Measurements from ENCODE around the gene TMEM184B. TPM values are rescaled to one million over a fixed set of nuclear protein-coding genes. Genes with fewer than 3 reads are reported as not detected.

TMEM184B gene
- polyA plus RNA-seq (ENCODE audit: insufficient read length in 4 of 4), result 10 to 100 TPM; 37.9 to 45.4 (median 40.9) TPM

- DNase-seq (ENCODE audit: low read depth in 4 of 4, low spot score in 3 of 4), result peak; percentile 70 to 73 (median 73)
These were observed at the start of gene TMEM184B for GRCh38 chr22:38272373-38273134. TSS of gene TMEM184B (minus strand) at chr22:38273010. CDS start at chr22:38247961, 25,049 bp downstream.

- DNase-seq (ENCODE audit: low read depth in 4 of 4, low spot score in 3 of 4), result no peak
These were observed 48.0 kb upstream of the TMEM184B start for GRCh38 chr22:38320605-38321402.

GRCh38 chr22:38318792-38319773, 46.3 kb upstream of the TMEM184B start:
- no peak for DNase-seq (ENCODE audit: low read depth in 4 of 4, low spot score in 3 of 4)

GRCh38 chr22:38317995-38318715, 45.3 kb upstream of the TMEM184B start:
- peak in 1 of 4 donors; percentile 30 for DNase-seq (ENCODE audit: low read depth in 4 of 4, low spot score in 3 of 4)

- peak in 1 of 4 donors; percentile 28 for DNase-seq (ENCODE audit: low read depth in 4 of 4, low spot score in 3 of 4)
These were observed 44.5 kb upstream of the TMEM184B start, which contains the start of gene CSNK1E for GRCh38 chr22:38317122-38317994. TSS of gene CSNK1E (minus strand) at chr22:38317433. CDS start at chr22:38314157, 3,276 bp downstream.

GRCh38 chr22:38316364-38317121, 43.7 kb upstream of the TMEM184B start:
- DNase-seq (ENCODE audit: low read depth in 4 of 4, low spot score in 3 of 4), result peak in 2 of 4 donors; percentile 52 to 63

- no peak for DNase-seq (ENCODE audit: low read depth in 4 of 4, low spot score in 3 of 4)
These were observed 43.1 kb upstream of the TMEM184B start for GRCh38 chr22:38315823-38316363.

- DNase-seq (ENCODE audit: low read depth in 4 of 4, low spot score in 3 of 4), result no peak
These were observed 42.4 kb upstream of the TMEM184B start for GRCh38 chr22:38314933-38315822.

GRCh38 chr22:38314051-38314932, 41.5 kb upstream of the TMEM184B start:
- DNase-seq (ENCODE audit: low read depth in 4 of 4, low spot score in 3 of 4), result no peak

- DNase-seq (ENCODE audit: low read depth in 4 of 4, low spot score in 3 of 4), result no peak
These were observed 40.7 kb upstream of the TMEM184B start for GRCh38 chr22:38313384-38313955.

GRCh38 chr22:38312261-38312800, 39.5 kb upstream of the TMEM184B start:
- no peak for DNase-seq (ENCODE audit: low read depth in 4 of 4, low spot score in 3 of 4)

- DNase-seq (ENCODE audit: low read depth in 4 of 4, low spot score in 3 of 4), result no peak
These were observed 38.5 kb upstream of the TMEM184B start for GRCh38 chr22:38311323-38311620.

DNA sequence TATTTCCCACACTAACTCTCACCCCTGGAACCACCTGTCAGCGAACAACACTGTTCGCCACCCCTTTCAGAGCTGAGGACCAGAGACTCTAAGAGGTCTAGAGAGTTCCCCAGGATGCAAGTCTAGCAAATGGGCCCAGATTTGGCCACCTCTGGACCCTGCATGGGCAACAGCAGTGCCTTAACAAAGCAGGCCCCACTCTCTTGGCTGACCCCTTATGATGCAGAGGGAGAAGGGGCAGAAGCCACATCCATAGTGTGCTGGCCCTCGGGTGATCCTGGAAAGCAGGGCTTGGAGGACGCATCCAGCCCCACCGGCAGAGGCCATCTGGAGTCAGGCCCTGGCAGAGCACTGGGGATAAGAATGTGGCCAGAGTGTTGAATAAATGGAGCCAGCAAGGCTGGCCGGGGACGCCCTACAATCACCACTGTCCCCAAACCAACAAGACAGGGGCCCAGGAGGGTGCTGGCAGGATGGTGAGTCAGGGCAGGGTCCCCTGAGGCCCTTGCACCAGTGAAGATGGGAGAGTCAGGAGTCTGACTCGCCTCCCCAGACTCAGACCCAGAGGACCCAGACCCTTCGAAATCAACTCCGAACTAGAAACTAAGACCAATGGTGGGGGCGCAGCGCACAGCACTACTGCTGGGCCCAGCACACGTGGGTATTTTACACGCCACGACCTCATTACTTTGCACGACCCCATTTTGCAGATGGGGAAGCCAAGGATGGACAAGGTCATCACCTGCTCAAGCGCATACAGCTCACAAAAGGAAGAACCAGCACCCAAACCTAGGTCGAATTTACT, 37.9 kb upstream of the TMEM184B start:
- DNase-seq (ENCODE audit: low read depth in 4 of 4, low spot score in 3 of 4), result no peak
